OCI-LY7 (cell line): ENCODE measurements around the gene FZD10. TPM values are rescaled to one million over a fixed set of nuclear protein-coding genes. Genes with fewer than 3 reads are reported as not detected.

Experiments
- BruUV-seq: library from RNA; stranded (reverse); fragments of 400-500 nt; replicated peaks from 2 replicates; lab custom pipeline; 2021; lab: Mats Ljungman, UMichigan
- CTCF ChIA-PET: fragments of 300-600 bp; sonication (Branson Sonifier 250); formaldehyde crosslinking; loops from one replicate; lab custom pipeline; 2022; ENCODE audit warnings: antibody characterized with exemption; ENCODE audit not compliant: unreplicated experiment; lab: Charles Lee
- POLR2A ChIA-PET: fragments of 300-600 bp; sonication (Branson Sonifier 250); formaldehyde crosslinking; loops from one replicate; lab custom pipeline; 2022; ENCODE audit warnings: antibody characterized with exemption; lab: Charles Lee
- DNase-seq: peaks from one replicate; pipeline ENCODE4 v3.0.0-alpha.2; 2015; ENCODE audit warnings: low spot score
- H2AFZ ChIP-seq: fragments of 200-600 bp; sonication (generic), shearing (Covaris generic); 2 replicates; pipeline ENCODE4 v1.6.1; 2014; ENCODE audit warnings: mild to moderate bottlenecking, antibody characterized with exemption, low read length, moderate library complexity
- H3K27ac ChIP-seq: fragments of 200-600 bp; sonication (generic); 2 replicates; pipeline ENCODE4 v1.5.1; 2014; ENCODE audit warnings: mixed run types, low read depth, mild to moderate bottlenecking, moderate library complexity, low read length, inconsistent platforms; ENCODE audit not compliant: poor library complexity, severe bottlenecking
- H3K36me3 ChIP-seq: fragments of 200-600 bp; sonication (generic); 2 replicates; pipeline ENCODE4 v1.6.1; 2014; ENCODE audit warnings: mild to moderate bottlenecking, antibody characterized with exemption, low read length, moderate library complexity, mixed read lengths; ENCODE audit not compliant: insufficient read depth
- H3K4me1 ChIP-seq: fragments of 200-600 bp; sonication (generic); 2 replicates; pipeline ENCODE4 v1.5.1; 2014; ENCODE audit warnings: mild to moderate bottlenecking, low read length; ENCODE audit not compliant: insufficient read depth, poor library complexity, severe bottlenecking
- H3K4me2 ChIP-seq: fragments of 200-600 bp; sonication (generic); 2 replicates; pipeline ENCODE4 v1.6.1; 2014; ENCODE audit warnings: mild to moderate bottlenecking, low read length
- H3K4me3 ChIP-seq: fragments of 200-600 bp; sonication (generic); 2 replicates; pipeline ENCODE4 v1.5.1; 2014; ENCODE audit warnings: mild to moderate bottlenecking, low read depth, low read length; ENCODE audit not compliant: poor library complexity, severe bottlenecking
- H3K79me2 ChIP-seq: fragments of 200-600 bp; sonication (generic); 2 replicates; pipeline ENCODE4 v1.6.1; 2016; ENCODE audit warnings: low read depth, mild to moderate bottlenecking, low read length, moderate library complexity, mixed read lengths; ENCODE audit not compliant: insufficient read depth
- H3K9me2 ChIP-seq: fragments of 200-600 bp; sonication (generic); 2 replicates; pipeline ENCODE4 v1.6.1; 2016; ENCODE audit warnings: mild to moderate bottlenecking, low read length, mixed read lengths; ENCODE audit not compliant: insufficient read depth
- H3K9me3 ChIP-seq: fragments of 200-600 bp; sonication (generic); 2 replicates; pipeline ENCODE4 v1.6.1; 2014; ENCODE audit warnings: mild to moderate bottlenecking, mixed run types, low read length, mixed read lengths
- H4K20me1 ChIP-seq: fragments of 200-600 bp; sonication (generic); 2 replicates; pipeline ENCODE4 v1.6.1; 2014; ENCODE audit warnings: mild to moderate bottlenecking, antibody characterized with exemption, low read length, moderate library complexity, mixed read lengths; ENCODE audit not compliant: insufficient read depth
- EZH2phosphoT487 ChIP-seq: fragments of 200-600 bp; sonication (generic); IDR thresholded peaks from 2 replicates; pipeline ENCODE4 v1.6.1; 2018; ENCODE audit warnings: low read depth, borderline replicate concordance, mild to moderate bottlenecking, mixed run types, antibody characterized with exemption, low read length, moderate library complexity, mixed read lengths
- intact Hi-C: fragments of 100-400 bp; cut with micrococcal nuclease; formaldehyde crosslinking; loops from one replicate; pipeline ENCODE4 v1.10.0; 2022; ENCODE audit not compliant: unreplicated experiment
- total RNA-seq, 2 experiments: library from RNA; depleted of rRNA in 1 of 2; stranded (reverse); fragments of >200 nt in 1 of 2; shearing (Covaris generic) in 1 of 2; gene quantifications; 2 replicates each; pipeline ENCODE4 v1.2.3, GENCODE V29; 2014 to 2022
- TF ChIP-seq, protein P1 (sequence below): fragments of 200-600 bp; sonication (generic); conservative IDR thresholded peaks from 2 replicates; pipeline ENCODE4 v1.5.1; 2014; ENCODE audit warnings: mild to moderate bottlenecking, antibody characterized with exemption, low read length, moderate library complexity, mixed read lengths

FZD10 gene
- total RNA-seq, 2 experiments from 2014 or later: not detected

DNA sequence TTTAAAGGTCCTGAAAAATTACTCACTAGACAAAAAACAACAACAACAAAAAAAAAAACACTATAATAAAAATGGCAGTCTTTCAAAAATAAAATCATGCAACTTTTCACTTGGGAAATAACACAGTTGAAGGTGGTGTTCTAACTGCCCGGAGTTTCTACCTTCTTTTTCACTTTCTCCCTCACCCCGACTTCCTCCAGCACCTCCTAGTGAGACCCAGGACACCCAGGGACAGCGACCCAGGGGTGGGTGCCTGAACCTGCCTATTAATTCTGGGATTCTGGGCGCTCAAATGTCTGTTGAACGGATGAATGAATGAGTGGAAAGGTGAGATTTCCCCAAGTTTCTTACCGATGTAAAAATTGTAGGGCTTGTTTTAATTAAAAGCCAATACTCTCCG is 2.0 kb upstream of the FZD10 start:
- CTCF ChIA-PET: no interaction called here
- no peak for DNase-seq
- intact Hi-C loops: no loop called here

DNA sequence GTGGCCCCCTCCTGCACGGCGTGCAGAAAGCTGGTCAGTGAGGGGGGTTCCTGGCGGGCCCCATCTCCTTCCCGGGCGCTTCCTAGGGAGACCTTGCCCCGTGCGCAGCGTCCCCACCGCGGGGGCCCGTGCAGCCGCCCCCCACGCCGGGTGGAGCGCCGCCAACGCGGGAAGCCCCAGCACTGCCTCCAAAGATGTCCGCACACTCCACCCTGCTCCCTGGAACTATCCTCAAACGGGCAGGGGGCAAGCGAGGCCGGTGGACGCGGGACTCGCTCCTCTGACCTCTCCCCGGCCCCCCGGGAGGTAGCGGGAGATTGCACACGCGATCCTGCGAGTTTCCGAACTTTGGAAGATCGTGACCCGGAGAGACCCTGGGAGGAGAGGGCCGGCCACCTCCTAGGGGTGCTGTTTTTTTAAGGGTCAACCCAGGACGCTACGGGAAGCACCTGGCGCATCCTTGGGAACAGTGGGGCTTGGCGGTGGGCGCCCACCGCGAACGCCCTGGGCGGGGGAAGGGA is 1.5 kb upstream of the FZD10 start:
- POLR2A ChIA-PET: interaction anchor here (0.6 kb wide), 1 partner anchor 519 kb away, joined by 4 read pairs; no protein-coding TSS in a partner anchor
- Histone ChIP-seq H3K4me1 (no peaks in the 10 kb centered on the region), H3K4me2 (no peak overlapping the region), H3K9me2 (no peaks in the 10 kb centered on the region), H3K36me3 (no peaks in the 10 kb centered on the region), H2AFZ (no peak overlapping the region), H3K4me3 (no peak overlapping the region), H4K20me1 (no peaks in the 10 kb centered on the region), H3K79me2 (no peaks in the 10 kb centered on the region), H3K27ac (no peak overlapping the region), H3K9me3 (no peaks in the 10 kb centered on the region)
- no peak for DNase-seq
- intact Hi-C loops: no loop called here
- no peak for TF ChIP-seq EZH2phosphoT487
- TF ChIP-seq, protein P1, sequence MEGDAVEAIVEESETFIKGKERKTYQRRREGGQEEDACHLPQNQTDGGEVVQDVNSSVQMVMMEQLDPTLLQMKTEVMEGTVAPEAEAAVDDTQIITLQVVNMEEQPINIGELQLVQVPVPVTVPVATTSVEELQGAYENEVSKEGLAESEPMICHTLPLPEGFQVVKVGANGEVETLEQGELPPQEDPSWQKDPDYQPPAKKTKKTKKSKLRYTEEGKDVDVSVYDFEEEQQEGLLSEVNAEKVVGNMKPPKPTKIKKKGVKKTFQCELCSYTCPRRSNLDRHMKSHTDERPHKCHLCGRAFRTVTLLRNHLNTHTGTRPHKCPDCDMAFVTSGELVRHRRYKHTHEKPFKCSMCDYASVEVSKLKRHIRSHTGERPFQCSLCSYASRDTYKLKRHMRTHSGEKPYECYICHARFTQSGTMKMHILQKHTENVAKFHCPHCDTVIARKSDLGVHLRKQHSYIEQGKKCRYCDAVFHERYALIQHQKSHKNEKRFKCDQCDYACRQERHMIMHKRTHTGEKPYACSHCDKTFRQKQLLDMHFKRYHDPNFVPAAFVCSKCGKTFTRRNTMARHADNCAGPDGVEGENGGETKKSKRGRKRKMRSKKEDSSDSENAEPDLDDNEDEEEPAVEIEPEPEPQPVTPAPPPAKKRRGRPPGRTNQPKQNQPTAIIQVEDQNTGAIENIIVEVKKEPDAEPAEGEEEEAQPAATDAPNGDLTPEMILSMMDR: no peak
- no TSS peak for BruUV-seq
- CTCF ChIA-PET: no interaction called here

More for the DNA sequence above, 2.0 kb upstream of the FZD10 start:
- Histone ChIP-seq H2AFZ (no peak overlapping the region), H4K20me1 (no peaks in the 10 kb centered on the region), H3K9me3 (no peaks in the 10 kb centered on the region), H3K9me2 (no peaks in the 10 kb centered on the region), H3K79me2 (no peaks in the 10 kb centered on the region), H3K27ac (no peak overlapping the region), H3K4me1 (no peaks in the 10 kb centered on the region), H3K4me2 (no peak overlapping the region), H3K4me3 (no peak overlapping the region), H3K36me3 (no peaks in the 10 kb centered on the region)
- BruUV-seq: no TSS peak
- TF ChIP-seq, protein P1: no peak
- TF ChIP-seq EZH2phosphoT487: no peak
- POLR2A ChIA-PET: no interaction called here
